Measurements from ENCODE around the gene DNM1.
A peak's percentile ranks its signal among the peaks of the same experiment; 100 is the strongest.
"Not testable (repeated sequence)": the region's sequence is repeated elsewhere in the genome, so short reads cannot be mapped to it uniquely, and the experiment has no call there.

DNM1 gene

GRCh38 chr9:128216781-128217553 lies 13.8 kb downstream of the DNM1 start:
- no peak overlapping the region for H3K4me3 ChIP-seq (ENCODE audit: low read length)
- DNase-seq (ENCODE audit: low read depth, low spot score), result no peak

- DNase-seq (ENCODE audit: low read depth, low spot score), result no peak
- peak overlapping the region; percentile 53 for H3K4me3 ChIP-seq (ENCODE audit: low read length)
Measured at GRCh38 chr9:128218172-128218517, 15.0 kb downstream of the DNM1 start.

GRCh38 chr9:128218518-128219389 lies 15.6 kb downstream of the DNM1 start:
- peak overlapping the region; percentile 53 for H3K4me3 ChIP-seq (ENCODE audit: low read length)
- DNase-seq (ENCODE audit: low read depth, low spot score), result peak; percentile 94

- no peak for DNase-seq (ENCODE audit: low read depth, low spot score)
- no peak overlapping the region for H3K4me3 ChIP-seq (ENCODE audit: low read length)
Measured at GRCh38 chr9:128219831-128220230, 16.7 kb downstream of the DNM1 start.

- DNase-seq (ENCODE audit: low read depth, low spot score), result no peak
- no peak overlapping the region for H3K4me3 ChIP-seq (ENCODE audit: low read length)
Measured at GRCh38 chr9:128222026-128222425, 18.8 kb downstream of the DNM1 start.

GRCh38 chr9:128222880-128223670 lies 19.9 kb downstream of the DNM1 start:
- DNase-seq (ENCODE audit: low read depth, low spot score), result no peak
- H3K4me3 ChIP-seq (ENCODE audit: low read length), result no peak overlapping the region

GRCh38 chr9:128224877-128225276 lies 21.7 kb downstream of the DNM1 start:
- no peak for DNase-seq (ENCODE audit: low read depth, low spot score)

GRCh38 chr9:128225770-128226411 lies 22.7 kb downstream of the DNM1 start:
- no peak overlapping the region for H3K4me3 ChIP-seq (ENCODE audit: low read length)
- DNase-seq (ENCODE audit: low read depth, low spot score), result no peak

More at GRCh38 chr9:128224877-128225276, 21.7 kb downstream of the DNM1 start:
- H3K4me3 ChIP-seq (ENCODE audit: low read length), result no peak overlapping the region

GRCh38 chr9:128226412-128226801 lies 23.2 kb downstream of the DNM1 start:
- no peak overlapping the region for H3K4me3 ChIP-seq (ENCODE audit: low read length)
- DNase-seq (ENCODE audit: low read depth, low spot score), result no peak

GRCh38 chr9:128230897-128231296 lies 27.7 kb downstream of the DNM1 start:
- DNase-seq (ENCODE audit: low read depth, low spot score); H3K4me3 ChIP-seq (ENCODE audit: low read length): not testable (repeated sequence)

GRCh38 chr9:128231638-128232527 lies 28.7 kb downstream of the DNM1 start:
- DNase-seq (ENCODE audit: low read depth, low spot score), result no peak
- no peak overlapping the region for H3K4me3 ChIP-seq (ENCODE audit: low read length)

- H3K4me3 ChIP-seq (ENCODE audit: low read length), result no peak overlapping the region
- DNase-seq (ENCODE audit: low read depth, low spot score), result no peak
Measured at GRCh38 chr9:128232528-128233428, 29.6 kb downstream of the DNM1 start.

GRCh38 chr9:128233817-128234406 lies 30.7 kb downstream of the DNM1 start:
- H3K4me3 ChIP-seq (ENCODE audit: low read length), result no peak overlapping the region
- DNase-seq (ENCODE audit: low read depth, low spot score), result no peak

- DNase-seq (ENCODE audit: low read depth, low spot score), result no peak
- no peak overlapping the region for H3K4me3 ChIP-seq (ENCODE audit: low read length)
Measured at GRCh38 chr9:128242124-128242523, 38.9 kb downstream of the DNM1 start.

- DNase-seq (ENCODE audit: low read depth, low spot score), result no peak
- H3K4me3 ChIP-seq (ENCODE audit: low read length), result no peak overlapping the region
Measured at GRCh38 chr9:128242828-128243214, 39.6 kb downstream of the DNM1 start.

- H3K4me3 ChIP-seq (ENCODE audit: low read length), result no peak overlapping the region
- no peak for DNase-seq (ENCODE audit: low read depth, low spot score)
Measured at GRCh38 chr9:128243215-128244018, 40.2 kb downstream of the DNM1 start.

Data from Jurkat, Clone E6-1 (cell line).